CD14-positive monocyte (primary cell): Measurements from ENCODE around the gene SLC22A23. TPM values are rescaled to one million over a fixed set of nuclear protein-coding genes. Genes with fewer than 3 reads are reported as not detected.

Source experiments
- DNase-seq, 3 donors: peaks; one replicate each; pipeline ENCODE4 v3.0.0-alpha.2; 2011 to 2022
- H2AFZ ChIP-seq: 2 replicates; pipeline ENCODE4 v1.6.0; 2012; ENCODE audit warnings: mild to moderate bottlenecking, low read depth, low read length, inconsistent platforms; ENCODE audit not compliant: insufficient read depth, poor library complexity, severe bottlenecking
- H3K27ac ChIP-seq, 2 donors: 1 replicate in 1 of 2; 2 replicates in 1 of 2; pipeline ENCODE4 v1.5.1; 2012 to 2013; ENCODE audit warnings: low read length in 2 of 2, control low read depth in 1 of 2, inconsistent platforms in 1 of 2, low read depth in 1 of 2, mild to moderate bottlenecking in 1 of 2
- H3K27me3 ChIP-seq, 2 donors: one replicate each; pipeline versions ENCODE4 v1.6.0 to v1.6.1; 2011 to 2013; ENCODE audit warnings: low read length in 2 of 2; ENCODE audit not compliant: control insufficient read depth in 2 of 2, insufficient read depth in 2 of 2
- H3K36me3 ChIP-seq, 2 donors: replicated peaks in 1 of 2; 1 replicate in 1 of 2; 2 replicates in 1 of 2; pipeline versions ENCODE4 v1.5.1 to v1.6.1; 2012 to 2013; ENCODE audit warnings: low read length in 2 of 2, control low read depth in 1 of 2, inconsistent platforms in 1 of 2, mild to moderate bottlenecking in 1 of 2; ENCODE audit not compliant: insufficient read depth in 2 of 2, control insufficient read depth in 1 of 2
- H3K4me1 ChIP-seq, 2 donors: 1 replicate in 1 of 2; 2 replicates in 1 of 2; pipeline versions ENCODE4 v1.5.1 to v1.6.1; 2012 to 2013; ENCODE audit warnings: low read length in 2 of 2, control low read depth in 1 of 2, inconsistent platforms in 1 of 2, mild to moderate bottlenecking in 1 of 2, moderate library complexity in 1 of 2; ENCODE audit not compliant: insufficient read depth in 2 of 2, control insufficient read depth in 1 of 2
- H3K4me2 ChIP-seq: replicated peaks from 2 replicates; pipeline ENCODE3; 2012; ENCODE audit warnings: low read length, moderate library complexity, mild to moderate bottlenecking; ENCODE audit not compliant: poor library complexity, severe bottlenecking; ENCODE audit errors: extremely low read depth
- H3K4me3 ChIP-seq, 3 experiments: fragments of 200-600 bp in 1 of 3; sonication (generic) in 1 of 3; replicated peaks in 1 of 3; 1 replicate in 2 of 3; 2 replicates in 1 of 3; pipeline ENCODE4 v1.5.1; 2011 to 2013; ENCODE audit warnings: low read length in 3 of 3, mild to moderate bottlenecking in 3 of 3, control low read depth in 2 of 3, low read depth in 2 of 3, inconsistent platforms in 1 of 3, moderate library complexity in 1 of 3
- H3K79me2 ChIP-seq: 2 replicates; pipeline ENCODE4 v1.6.0; 2012; ENCODE audit warnings: mild to moderate bottlenecking, control low read depth, inconsistent platforms, low read length, moderate library complexity; ENCODE audit not compliant: insufficient read depth
- H3K9ac ChIP-seq: 2 replicates; pipeline ENCODE4 v1.6.0; 2017; ENCODE audit warnings: low read length, mild to moderate bottlenecking; ENCODE audit not compliant: insufficient read depth, poor library complexity, severe bottlenecking
- H3K9me3 ChIP-seq, 2 donors: replicated peaks in 1 of 2; 1 replicate in 1 of 2; 2 replicates in 1 of 2; pipeline versions ENCODE4 v1.5.1 to v1.6.1; 2012 to 2013; ENCODE audit warnings: low read length in 2 of 2, control low read depth in 1 of 2; ENCODE audit not compliant: control insufficient read depth in 1 of 2, insufficient read depth in 1 of 2
- H4K20me1 ChIP-seq: 2 replicates; pipeline ENCODE4 v1.6.0; 2012; ENCODE audit warnings: mild to moderate bottlenecking, low read length, control low read depth, moderate library complexity; ENCODE audit not compliant: insufficient read depth
- H3K27ac Mint-ChIP-seq, 7 donors: one replicate each; pipeline ENCODE4 v1.8.0; 2020; ENCODE audit warnings: mild to moderate bottlenecking in 7 of 7, mixed read lengths in 7 of 7, moderate library complexity in 6 of 7, inconsistent platforms in 2 of 7
- H3K27me3 Mint-ChIP-seq, 3 donors: one replicate each; pipeline ENCODE4 v1.8.0; 2021 to 2022; ENCODE audit warnings: low read depth in 3 of 3, mild to moderate bottlenecking in 3 of 3, mixed read lengths in 3 of 3, moderate library complexity in 3 of 3, inconsistent platforms in 1 of 3
- H3K36me3 Mint-ChIP-seq, 2 donors: one replicate each; pipeline ENCODE4 v1.8.0; 2020; ENCODE audit warnings: mixed read lengths in 2 of 2, inconsistent platforms in 1 of 2, mild to moderate bottlenecking in 1 of 2
- H3K4me1 Mint-ChIP-seq: one replicate; pipeline ENCODE4 v1.8.0; 2020; ENCODE audit warnings: mild to moderate bottlenecking, mixed read lengths
- H3K4me3 Mint-ChIP-seq, 2 donors: one replicate each; pipeline ENCODE4 v1.8.0; 2020; ENCODE audit warnings: mild to moderate bottlenecking in 2 of 2, mixed read lengths in 2 of 2, moderate library complexity in 1 of 2
- H3K9me3 Mint-ChIP-seq, 7 donors: one replicate each; pipeline ENCODE4 v1.8.0; 2020 to 2022; ENCODE audit warnings: mixed read lengths in 7 of 7, mild to moderate bottlenecking in 6 of 7, moderate library complexity in 6 of 7, inconsistent platforms in 2 of 7
- CTCF ChIP-seq: fragments of 200-600 bp; IDR thresholded peaks from one replicate; pipeline ENCODE4 v1.8.0; 2022; ENCODE audit warnings: antibody characterized with exemption, mild to moderate bottlenecking
- WGBS: methylation state at CpG from one replicate; pipeline ENCODE4 v1.1.5; 2013; ENCODE audit warnings: missing lambda C conversion rate; ENCODE audit not compliant: insufficient coverage; 5-methylcytosine and 5-hydroxymethylcytosine counted together
- intact Hi-C, 2 donors: fragments of 100-400 bp; cut with micrococcal nuclease; formaldehyde crosslinking; loops; one replicate each; pipeline versions ENCODE4 v1.15.0 to v1.15.1; 2023
- polyA plus RNA-seq, 3 donors: library from polyadenylated mRNA; depleted of rRNA in 1 of 3; unstranded in 2 of 3; stranded (reverse) in 1 of 3; fragments of 300-500 nt in 2 of 3; fragments of >200 nt in 1 of 3; fragmentation: Illumina TruSeq in 2 of 3; gene quantifications; 1 replicate in 2 of 3; 2 replicates in 1 of 3; pipeline ENCODE4 v1.2.3, GENCODE V29; 2012 to 2021

SLC22A23 gene
- polyA plus RNA-seq, 3 donors: 0.08 TPM; not detected in 2

DNA sequence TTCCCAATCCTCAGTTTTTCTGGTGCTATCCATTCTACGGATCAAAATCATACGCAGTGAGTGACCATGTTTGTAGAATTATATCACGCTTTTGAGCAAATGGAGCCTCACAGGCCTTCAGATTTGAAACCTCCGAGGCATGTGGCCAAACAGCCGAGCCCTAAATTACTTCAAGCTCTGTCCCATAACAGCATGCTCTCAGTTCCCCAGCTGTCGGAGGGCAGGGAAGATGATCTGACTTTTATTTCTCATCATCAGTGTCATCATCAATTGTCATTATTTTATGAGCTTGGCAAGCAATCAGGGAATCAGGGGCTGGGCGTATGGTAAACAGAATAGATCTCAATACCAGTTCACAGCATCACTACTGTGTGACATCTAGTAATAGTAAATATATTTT, 124.9 kb downstream of the SLC22A23 start:
- no peak overlapping the region for H3K27ac Mint-ChIP-seq
- H3K9me3 Mint-ChIP-seq: peaks cover 0 to 3% (median 0%) of the 10 kb centered on the region in 7 donors
- H3K36me3 ChIP-seq: no peaks in the 10 kb centered on the region
- H4K20me1 ChIP-seq: no peaks in the 10 kb centered on the region
- H3K79me2 ChIP-seq: no peaks in the 10 kb centered on the region
- peaks cover 7% of the 10 kb centered on the region for H3K4me1 Mint-ChIP-seq
- no peaks in the 10 kb centered on the region for H3K27me3 ChIP-seq
- H2AFZ ChIP-seq: no peak overlapping the region
- no peak overlapping the region for H3K4me3 Mint-ChIP-seq
- peaks cover 6 to 12% (median 9%) of the 10 kb centered on the region in 3 donors for H3K27me3 Mint-ChIP-seq
- DNase-seq: no peak
- no peak overlapping the region for H3K27ac ChIP-seq
- 100% methylated on average over 3 of the region's 7 CpGs for WGBS
- intact Hi-C loops: no loop called here
- TF ChIP-seq CTCF: no peak
- H3K36me3 Mint-ChIP-seq: no peaks in the 10 kb centered on the region
- H3K4me3 ChIP-seq: no peak overlapping the region
- no peaks in the 10 kb centered on the region for H3K9me3 ChIP-seq
- H3K4me2 ChIP-seq: no peak overlapping the region
- no peak overlapping the region for H3K9ac ChIP-seq
- peaks cover 0 to 7% of the 10 kb centered on the region in 2 donors for H3K4me1 ChIP-seq

DNA sequence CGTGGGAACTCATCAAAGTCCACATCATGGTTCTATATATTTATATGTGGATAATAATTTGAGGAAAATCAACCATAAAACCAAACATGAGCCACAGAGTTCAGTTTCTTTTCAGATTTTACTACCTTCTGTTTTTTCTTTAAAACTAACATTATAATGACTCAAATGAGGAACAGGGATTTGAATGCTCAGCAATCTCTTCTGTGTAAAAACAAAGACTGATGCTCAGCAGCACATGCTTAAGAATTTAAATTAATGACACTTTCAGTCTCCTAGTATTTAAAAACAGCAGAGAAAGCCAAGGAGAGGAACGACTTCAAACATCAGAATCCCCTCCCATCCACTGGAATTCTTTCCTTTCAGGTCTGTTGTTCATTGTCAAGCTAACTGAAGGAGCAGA, 125.4 kb downstream of the SLC22A23 start:
- Histone ChIP-seq H3K4me2 (no peak overlapping the region), H3K27me3 (no peaks in the 10 kb centered on the region), H3K4me3 (no peak overlapping the region), H4K20me1 (no peaks in the 10 kb centered on the region), H3K27ac (no peak overlapping the region), H3K9me3 (no peaks in the 10 kb centered on the region), H3K4me1 (peaks cover 0 to 3% of the 10 kb centered on the region in 2 donors), H3K36me3 (no peaks in the 10 kb centered on the region), H3K9ac (no peak overlapping the region), H3K79me2 (no peaks in the 10 kb centered on the region), H2AFZ (no peak overlapping the region)
- H3K36me3 Mint-ChIP-seq: no peaks in the 10 kb centered on the region
- H3K4me3 Mint-ChIP-seq: no peak overlapping the region
- intact Hi-C loops: no loop called here
- no peak for TF ChIP-seq CTCF
- peaks cover 7 to 12% (median 9%) of the 10 kb centered on the region in 3 donors for H3K27me3 Mint-ChIP-seq
- WGBS: no CpG with 5 or more reads among the region's 2 CpGs
- H3K9me3 Mint-ChIP-seq: peaks cover 0 to 3% (median 0%) of the 10 kb centered on the region in 7 donors
- peaks cover 3% of the 10 kb centered on the region for H3K4me1 Mint-ChIP-seq
- DNase-seq: no peak
- peak overlapping the region in 1 of 7 donors; percentile 53 for H3K27ac Mint-ChIP-seq
